Osteoblast (primary cell): ENCODE measurements around the gene GALNT3. TPM values are rescaled to one million over a fixed set of nuclear protein-coding genes. Genes with fewer than 3 reads are reported as not detected.

Experiments used
- DNase-seq: peaks from one replicate; pipeline ENCODE4 v3.0.0; 2011; ENCODE audit warnings: low spot score, mixed read lengths; ENCODE audit not compliant: insufficient read length; ENCODE audit errors: missing footprints
- H2AFZ ChIP-seq: 2 replicates; pipeline ENCODE4 v1.6.0; 2011; ENCODE audit warnings: mild to moderate bottlenecking, low read length
- H3K27ac ChIP-seq: 2 replicates; pipeline ENCODE4 v1.5.1; 2011; ENCODE audit warnings: mild to moderate bottlenecking, low read depth, low read length, moderate library complexity
- H3K27me3 ChIP-seq: 2 replicates; pipeline ENCODE4 v1.6.0; 2012; ENCODE audit warnings: mild to moderate bottlenecking, control low read depth, inconsistent platforms, low read length, moderate library complexity; ENCODE audit not compliant: insufficient read depth
- H3K36me3 ChIP-seq: 2 replicates; pipeline ENCODE4 v1.5.1; 2011; ENCODE audit warnings: mild to moderate bottlenecking, low read length, control low read depth, moderate library complexity; ENCODE audit not compliant: insufficient read depth
- H3K4me1 ChIP-seq: 2 replicates; pipeline ENCODE4 v1.5.1; 2011; ENCODE audit warnings: mild to moderate bottlenecking, low read length, control low read depth, moderate library complexity; ENCODE audit not compliant: insufficient read depth
- H3K4me2 ChIP-seq: 2 replicates; pipeline ENCODE4 v1.6.0; 2011; ENCODE audit warnings: mild to moderate bottlenecking, low read length; ENCODE audit not compliant: insufficient read depth
- H3K4me3 ChIP-seq: fragments of 200-600 bp; sonication (generic); 3 replicates; pipeline ENCODE4 v1.5.1; 2012; ENCODE audit warnings: mild to moderate bottlenecking, low read length, inconsistent platforms; ENCODE audit not compliant: insufficient read depth
- H3K79me2 ChIP-seq: 2 replicates; pipeline ENCODE4 v1.6.0; 2012; ENCODE audit warnings: mild to moderate bottlenecking, low read length, control low read depth, inconsistent platforms; ENCODE audit not compliant: insufficient read depth
- H3K9me3 ChIP-seq: 2 replicates; pipeline ENCODE4 v1.5.1; 2011; ENCODE audit warnings: low read depth, low read length, control low read depth
- H4K20me1 ChIP-seq: 2 replicates; pipeline ENCODE4 v1.6.0; 2012; ENCODE audit warnings: mild to moderate bottlenecking, low read length, control low read depth; ENCODE audit not compliant: insufficient read depth
- CTCF ChIP-seq: IDR thresholded peaks from 2 replicates; pipeline ENCODE4 v1.5.1; 2011; ENCODE audit warnings: mild to moderate bottlenecking, low read depth, low read length, moderate library complexity; ENCODE audit errors: extremely low read depth
- total RNA-seq: library from RNA; depleted of rRNA; stranded (reverse); fragments of >200 nt; gene quantifications from 2 replicates; pipeline ENCODE4 v1.2.3, GENCODE V29; 2012

The GALNT3 gene
- total RNA-seq, 1 donor, result 11.2 TPM

GRCh38 chr2:165745916-165746315 lies 48.1 kb downstream of the GALNT3 start:
- Histone ChIP-seq H3K4me2 (no peak overlapping the region), H3K4me3 (no peak overlapping the region), H3K9me3 (no peaks in the 10 kb centered on the region), H3K36me3 (no peaks in the 10 kb centered on the region), H3K4me1 (no peaks in the 10 kb centered on the region), H3K79me2 (no peaks in the 10 kb centered on the region), H4K20me1 (no peaks in the 10 kb centered on the region), H3K27ac (no peak overlapping the region), H3K27me3 (no peaks in the 10 kb centered on the region), H2AFZ (no peak overlapping the region)
- TF ChIP-seq CTCF, result no peak
- DNase-seq, result no peak

- no peaks in the 10 kb centered on the region for H3K9me3 ChIP-seq
- no peak overlapping the region for H3K27ac ChIP-seq
- H3K4me3 ChIP-seq, result no peak overlapping the region
- no peaks in the 10 kb centered on the region for H4K20me1 ChIP-seq
- H2AFZ ChIP-seq, result no peak overlapping the region
- no peak overlapping the region for H3K4me2 ChIP-seq
- no peaks in the 10 kb centered on the region for H3K27me3 ChIP-seq
- no peaks in the 10 kb centered on the region for H3K4me1 ChIP-seq
- H3K36me3 ChIP-seq, result no peaks in the 10 kb centered on the region
- no peaks in the 10 kb centered on the region for H3K79me2 ChIP-seq
- DNase-seq, result no peak
- no peak for TF ChIP-seq CTCF
Observed at GRCh38 chr2:165743442-165743841, 50.6 kb downstream of the GALNT3 start.

GRCh38 chr2:165725421-165725820 lies 68.6 kb downstream of the GALNT3 start:
- Histone ChIP-seq H3K9me3 (no peaks in the 10 kb centered on the region), H3K79me2 (no peaks in the 10 kb centered on the region), H3K36me3 (no peaks in the 10 kb centered on the region), H3K4me3 (no peak overlapping the region), H3K27me3 (no peaks in the 10 kb centered on the region), H3K4me2 (peak overlapping the region; percentile 40), H3K4me1 (peaks cover 17% of the 10 kb centered on the region), H3K27ac (peak overlapping the region; percentile 61), H4K20me1 (no peaks in the 10 kb centered on the region), H2AFZ (peak overlapping the region; percentile 49)
- peak; percentile 54 for DNase-seq
- no peak for TF ChIP-seq CTCF

- H3K9me3 ChIP-seq, result no peaks in the 10 kb centered on the region
- H3K27me3 ChIP-seq, result no peaks in the 10 kb centered on the region
- H3K79me2 ChIP-seq, result no peaks in the 10 kb centered on the region
- H3K36me3 ChIP-seq, result no peaks in the 10 kb centered on the region
- peak; percentile 44 for DNase-seq
- no peaks in the 10 kb centered on the region for H4K20me1 ChIP-seq
- no peak for TF ChIP-seq CTCF
- peak overlapping the region; percentile 8 for H2AFZ ChIP-seq
- H3K4me3 ChIP-seq, result no peak overlapping the region
- H3K4me2 ChIP-seq, result peak overlapping the region; percentile 44
- H3K4me1 ChIP-seq, result peaks cover 12% of the 10 kb centered on the region
- peak overlapping the region; percentile 15 for H3K27ac ChIP-seq
Observed at GRCh38 chr2:165720511-165720910, 73.5 kb downstream of the GALNT3 start.
